NCI-H1694 (cell line): ENCODE measurements around the gene CACNA2D4.

Experiments
- DNase-seq: peaks from one replicate; lab custom pipeline; 2025; lab: John Stamatoyannopoulos, UW

CACNA2D4 gene

DNA sequence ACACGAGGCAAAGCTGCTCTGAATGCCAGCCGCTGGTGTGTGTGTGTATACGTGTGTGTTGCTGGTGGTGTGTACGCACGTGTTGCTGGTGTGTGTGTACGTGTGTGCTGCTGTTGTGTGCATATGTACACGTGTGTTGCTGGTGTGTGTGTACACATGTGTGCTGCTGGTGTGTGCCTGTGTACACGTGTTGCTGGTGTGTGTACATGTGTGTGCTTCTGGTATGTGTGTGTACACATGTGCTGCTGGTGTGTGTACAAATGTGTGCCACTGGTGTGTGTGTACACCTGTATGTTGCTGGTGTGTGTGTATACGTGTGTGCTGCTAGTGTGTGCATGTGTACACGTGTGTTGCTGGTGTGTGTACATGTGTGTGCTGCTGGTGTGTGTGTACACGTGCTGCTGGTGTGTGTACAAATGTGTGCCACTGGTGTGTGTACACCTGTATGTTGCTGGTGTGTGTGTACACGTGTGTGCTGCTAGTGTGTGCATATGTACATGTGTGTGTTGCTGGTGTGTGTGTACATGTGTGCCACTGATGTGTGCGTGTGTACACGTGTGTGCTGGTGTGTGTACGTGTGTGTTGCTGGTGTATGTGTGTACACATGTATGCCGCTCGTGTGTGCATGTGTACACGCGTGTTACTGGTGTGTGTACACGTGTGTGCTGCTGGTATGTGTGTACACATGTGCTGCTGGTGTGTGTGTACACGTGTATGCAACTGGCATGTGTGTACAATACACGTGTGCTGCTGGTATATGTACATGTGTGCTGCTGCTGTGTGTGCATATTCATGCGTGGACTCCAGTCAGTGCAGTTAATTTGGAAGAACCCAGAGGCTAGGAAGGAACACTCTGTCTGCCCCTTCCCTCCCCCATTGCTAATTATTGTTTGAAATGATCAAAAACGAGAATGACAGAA lies 47.2 kb downstream of the CACNA2D4 start:
- no peak for DNase-seq

DNA sequence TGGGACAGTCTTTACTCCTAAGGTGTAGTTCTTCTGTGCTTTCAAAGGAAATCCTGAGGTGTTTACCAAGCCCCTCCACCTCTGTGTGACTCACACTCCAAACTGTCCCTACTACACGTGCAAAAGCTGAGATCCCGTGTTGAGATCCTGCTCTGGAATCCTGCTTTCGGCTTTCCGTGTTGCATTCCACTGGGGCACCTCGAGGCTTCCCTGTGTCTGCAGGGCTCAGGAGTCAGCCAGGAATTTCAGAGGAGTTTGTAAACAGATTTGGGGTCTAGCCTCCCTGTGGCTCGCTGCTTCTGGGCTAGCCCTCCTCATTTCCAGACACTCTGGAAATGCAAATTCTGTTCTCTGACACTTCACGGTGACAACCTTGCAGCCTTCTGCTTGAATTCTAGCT lies 48.4 kb downstream of the CACNA2D4 start:
- DNase-seq = no peak

DNA sequence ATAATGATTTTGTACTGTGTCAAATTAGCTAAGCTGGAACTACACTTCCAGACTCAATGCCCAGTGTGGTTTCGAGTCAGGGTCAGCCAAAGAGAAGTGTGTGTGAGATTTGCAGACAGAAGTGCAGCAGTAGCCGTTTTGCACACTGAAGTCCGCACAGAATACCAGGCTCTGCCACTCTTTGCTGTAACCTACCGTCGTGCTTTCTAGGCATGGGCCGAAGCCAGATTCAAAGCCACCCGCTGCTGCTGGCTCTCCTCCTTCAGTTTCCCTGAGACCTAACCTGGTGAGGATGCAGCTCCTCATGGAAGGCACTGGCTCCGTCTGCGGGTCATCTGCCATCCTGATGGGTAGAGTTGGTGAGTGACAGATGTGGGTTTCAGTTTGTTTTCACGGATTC lies 49.3 kb downstream of the CACNA2D4 start:
- DNase-seq = no peak

DNA sequence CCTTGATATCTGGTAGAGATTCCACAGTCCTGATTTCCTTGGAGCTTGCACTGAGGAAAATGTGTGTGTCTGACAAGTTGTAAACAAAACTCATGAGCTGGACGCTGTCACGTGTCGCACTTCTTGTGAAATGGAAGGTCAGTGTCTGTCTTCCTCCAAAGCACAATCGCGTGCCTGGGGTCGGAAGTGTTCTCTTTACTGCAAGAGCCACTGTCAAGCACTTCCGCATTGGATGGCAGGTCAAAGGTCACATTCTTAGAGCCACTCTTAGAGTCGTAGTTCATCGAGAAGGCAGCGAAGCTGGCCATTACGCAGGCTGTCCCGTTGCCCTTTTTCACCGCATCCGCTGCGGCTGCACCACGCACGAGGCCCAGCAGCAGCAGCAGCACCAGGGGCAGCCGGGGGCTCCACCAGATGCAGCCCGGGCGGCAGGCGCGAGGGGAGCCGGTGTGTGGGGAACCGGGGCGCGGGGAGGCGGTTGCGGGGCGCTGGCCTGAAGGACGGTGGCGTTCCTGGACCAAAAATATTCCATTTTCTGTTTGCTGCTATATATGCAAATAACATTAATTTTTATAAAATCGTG lies 53.1 kb downstream of the CACNA2D4 start:
- no peak for DNase-seq

DNA sequence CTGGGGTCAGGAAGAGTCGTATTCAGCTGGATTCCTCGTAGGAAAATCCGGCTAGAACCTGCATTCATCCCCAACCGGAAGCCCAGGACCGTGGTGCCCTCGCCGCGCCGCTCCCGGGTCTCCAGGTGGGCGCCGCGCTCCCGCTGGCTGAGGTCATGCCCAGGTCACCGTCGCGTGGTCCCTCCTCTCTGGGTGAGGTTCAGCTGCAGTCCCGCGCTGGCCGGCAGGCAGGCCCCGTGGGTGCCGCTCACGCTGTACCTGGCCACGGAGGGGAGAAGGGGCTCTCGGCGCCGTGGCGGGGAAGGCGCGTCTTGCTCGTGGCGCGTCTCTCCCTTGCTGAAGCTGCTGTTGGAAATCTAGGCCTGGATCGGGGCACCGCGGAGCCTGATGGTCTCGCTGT lies 53.6 kb downstream of the CACNA2D4 start:
- no peak for DNase-seq

DNA sequence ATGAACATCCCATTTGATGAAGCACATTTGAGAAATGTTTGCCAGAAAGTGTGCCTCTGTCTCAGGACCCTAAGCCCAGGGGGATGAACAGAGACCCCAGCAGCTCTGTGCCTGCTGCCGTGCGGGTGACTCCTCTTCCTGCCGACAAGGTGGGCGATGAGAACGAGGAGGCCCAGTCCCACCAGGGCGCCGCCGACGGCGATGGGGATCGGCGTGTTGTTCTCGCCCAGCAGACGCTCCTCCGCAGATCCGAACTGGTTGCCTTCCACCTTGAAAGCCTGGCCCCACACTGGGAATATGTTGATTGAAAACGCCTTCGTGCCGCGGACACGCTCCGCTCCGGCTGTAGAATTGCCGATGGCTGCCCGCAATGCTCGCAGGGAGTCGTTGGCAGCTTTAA lies 54.0 kb downstream of the CACNA2D4 start:
- DNase-seq = no peak

DNA sequence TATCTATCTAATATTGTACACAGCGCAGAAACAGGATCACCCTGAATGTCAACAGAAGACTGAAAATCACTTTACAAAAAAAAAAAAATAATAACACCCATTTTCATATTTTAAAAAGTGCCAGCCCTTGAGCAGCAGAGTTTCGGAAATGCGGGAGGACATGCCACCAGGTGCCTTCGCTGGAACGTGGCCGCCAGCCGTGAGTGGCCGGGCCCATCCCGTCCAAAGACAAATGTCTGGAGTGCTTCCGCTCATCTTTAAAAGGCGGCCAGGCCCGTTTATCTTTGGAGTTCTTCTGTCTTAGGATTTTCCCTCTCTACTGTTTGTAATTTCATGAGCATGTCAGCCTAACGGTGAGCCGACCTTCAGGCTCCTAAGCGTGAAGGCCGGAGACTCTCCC lies 54.6 kb downstream of the CACNA2D4 start:
- DNase-seq = no peak

DNA sequence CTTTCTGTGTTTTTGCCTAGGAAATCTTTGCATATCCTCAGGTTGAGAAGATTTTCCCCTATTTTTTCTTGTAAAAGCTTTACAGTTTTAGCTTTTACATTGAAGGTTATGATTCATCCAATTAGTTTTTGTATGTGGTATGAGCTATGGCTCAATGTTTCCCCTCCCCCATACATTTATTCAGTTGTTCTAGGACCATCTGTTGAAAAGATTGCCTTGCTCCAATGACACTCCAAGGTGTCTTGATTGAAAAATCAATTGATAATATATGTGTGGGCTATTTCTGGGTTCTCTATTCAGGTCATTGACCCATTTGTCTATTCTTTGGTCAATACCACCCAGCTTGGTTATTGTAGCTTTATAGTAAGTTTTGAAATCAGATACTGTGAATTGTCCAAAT lies 55.5 kb downstream of the CACNA2D4 start:
- DNase-seq = no peak

DNA sequence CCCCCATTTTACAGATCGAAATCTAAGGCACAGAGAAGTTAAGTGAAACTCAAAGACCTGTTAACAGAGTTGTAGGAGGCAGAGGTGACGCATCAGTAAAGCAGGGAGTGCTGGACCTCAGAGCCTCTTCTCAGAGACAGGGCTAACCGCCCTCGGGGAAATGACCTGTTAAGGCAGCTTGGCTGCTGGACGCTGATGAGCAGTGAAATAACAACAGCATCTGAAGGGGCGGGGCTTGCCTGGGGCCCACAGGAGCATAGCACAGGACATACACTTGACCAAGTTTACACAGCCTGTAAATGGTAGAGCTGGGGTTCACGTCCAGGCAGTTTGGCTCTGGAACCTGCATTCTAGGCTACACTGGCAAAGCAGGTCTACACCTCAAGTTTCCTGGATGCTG lies 58.8 kb downstream of the CACNA2D4 start:
- no peak for DNase-seq

DNA sequence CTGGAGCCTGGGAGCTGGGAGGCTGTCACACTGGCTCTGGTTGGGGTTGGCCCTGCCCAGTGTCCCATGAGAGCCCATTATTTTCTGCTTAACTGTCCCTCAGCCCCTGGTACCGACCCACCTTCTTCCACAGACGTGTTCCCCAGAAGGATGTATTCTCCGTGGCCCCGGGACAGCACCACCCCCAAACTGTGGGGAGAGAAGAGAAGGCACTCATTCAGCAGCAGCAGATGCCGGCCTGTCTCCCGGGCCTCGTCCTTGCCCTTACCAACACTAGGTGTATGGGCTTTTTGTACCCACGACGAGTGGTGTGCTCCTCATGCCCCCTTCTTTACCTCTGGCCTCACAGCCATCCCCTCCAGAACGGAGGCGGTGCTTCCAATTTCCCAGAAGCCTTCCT lies 60.0 kb downstream of the CACNA2D4 start:
- DNase-seq = no peak

DNA sequence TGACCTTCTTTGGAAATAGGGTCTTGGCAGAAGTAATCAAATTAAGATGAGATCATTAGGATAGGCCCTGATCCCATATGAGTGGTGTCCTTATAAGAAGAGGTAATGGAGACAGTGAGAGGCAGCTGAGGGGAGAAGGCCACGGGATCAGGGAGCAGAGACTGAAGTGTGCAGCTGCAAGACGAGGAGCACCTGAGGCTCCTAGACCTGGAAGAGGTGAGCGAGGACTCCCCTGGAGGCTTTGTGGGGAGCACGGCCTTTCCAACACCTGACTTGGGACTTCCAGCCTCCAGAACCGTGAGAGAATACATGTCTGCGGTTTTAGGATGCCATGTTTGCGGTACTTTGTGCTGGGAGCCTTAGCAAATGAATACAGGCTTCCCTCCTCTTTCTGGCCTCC lies 60.6 kb downstream of the CACNA2D4 start:
- no peak for DNase-seq

DNA sequence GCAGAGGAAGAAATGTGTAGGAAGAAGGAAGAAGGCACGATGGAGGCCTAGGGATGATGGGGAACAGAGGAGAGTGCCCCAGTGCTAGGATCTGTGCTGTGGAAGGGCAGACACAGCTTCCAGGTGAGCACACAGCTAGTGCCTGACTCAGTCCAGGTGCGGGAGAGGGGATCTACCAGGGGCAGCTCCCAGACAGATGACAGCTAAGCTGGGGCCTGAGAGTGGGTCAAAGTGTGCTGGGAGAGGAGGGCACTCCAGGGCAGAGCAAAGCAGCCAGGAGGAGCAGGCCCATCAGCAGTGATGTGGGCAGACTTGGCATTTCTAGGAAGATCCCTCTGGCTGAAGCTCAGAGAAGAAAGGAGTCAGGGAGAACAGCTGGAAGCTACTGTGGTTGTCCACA lies 61.4 kb downstream of the CACNA2D4 start:
- no peak for DNase-seq

DNA sequence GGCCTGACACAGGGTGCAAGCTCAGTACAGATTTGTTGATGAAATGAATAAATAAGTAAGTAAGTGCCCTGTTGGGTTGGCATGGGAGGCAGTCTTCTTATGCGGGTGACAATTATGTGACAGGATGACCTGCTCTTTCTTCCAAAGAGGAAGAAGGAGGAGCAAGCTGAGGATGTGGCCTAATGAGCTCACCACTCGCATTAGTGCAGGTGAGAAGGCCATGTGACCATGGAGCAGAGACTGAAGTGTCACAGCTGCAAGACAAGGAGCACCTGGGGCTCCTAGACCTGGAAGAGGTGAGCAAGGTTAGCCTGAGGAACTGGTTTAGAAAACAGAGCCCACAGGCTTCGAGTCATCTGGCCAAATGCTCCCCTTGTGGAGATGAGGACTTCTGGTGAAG lies 63.2 kb downstream of the CACNA2D4 start:
- DNase-seq = no peak

DNA sequence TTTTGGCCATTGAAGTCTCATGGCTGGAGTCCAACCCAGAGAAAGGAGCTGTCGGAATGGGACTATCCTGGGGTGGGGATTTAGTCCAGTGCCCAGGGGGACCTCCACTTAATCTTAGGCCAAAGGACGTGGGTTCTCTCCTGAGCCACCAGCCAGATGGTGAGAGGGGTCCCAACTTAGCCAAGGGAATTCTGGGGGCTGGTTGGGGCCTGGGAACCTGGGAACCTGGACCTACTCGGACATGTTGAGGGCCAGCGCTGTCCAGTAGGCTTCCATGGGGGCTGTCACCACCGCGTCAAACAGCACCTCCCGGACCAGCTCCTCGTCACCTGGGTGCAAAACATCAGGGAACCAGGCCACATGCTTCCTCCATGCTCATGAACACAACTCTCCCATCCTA lies 64.7 kb downstream of the CACNA2D4 start:
- no peak for DNase-seq

DNA sequence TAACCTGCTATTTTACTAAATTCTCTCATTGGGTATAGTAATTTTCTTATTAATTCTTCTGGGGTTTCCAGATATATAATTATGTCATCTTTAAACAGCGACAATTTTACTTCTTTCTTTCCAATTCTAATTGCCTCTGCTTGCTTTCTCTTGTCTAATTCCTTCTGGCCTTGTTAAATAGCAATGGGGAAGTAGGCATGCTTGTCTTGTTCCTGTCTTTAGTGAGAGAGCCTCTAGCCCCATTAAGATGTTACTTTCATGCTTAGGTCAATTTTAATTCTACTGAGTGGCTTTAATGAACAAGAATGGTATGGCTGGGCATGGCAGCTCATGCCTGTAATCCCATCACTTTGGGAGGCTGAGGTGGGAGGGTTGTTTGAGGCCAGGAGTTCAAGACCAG lies 66.4 kb downstream of the CACNA2D4 start:
- no peak for DNase-seq

DNA sequence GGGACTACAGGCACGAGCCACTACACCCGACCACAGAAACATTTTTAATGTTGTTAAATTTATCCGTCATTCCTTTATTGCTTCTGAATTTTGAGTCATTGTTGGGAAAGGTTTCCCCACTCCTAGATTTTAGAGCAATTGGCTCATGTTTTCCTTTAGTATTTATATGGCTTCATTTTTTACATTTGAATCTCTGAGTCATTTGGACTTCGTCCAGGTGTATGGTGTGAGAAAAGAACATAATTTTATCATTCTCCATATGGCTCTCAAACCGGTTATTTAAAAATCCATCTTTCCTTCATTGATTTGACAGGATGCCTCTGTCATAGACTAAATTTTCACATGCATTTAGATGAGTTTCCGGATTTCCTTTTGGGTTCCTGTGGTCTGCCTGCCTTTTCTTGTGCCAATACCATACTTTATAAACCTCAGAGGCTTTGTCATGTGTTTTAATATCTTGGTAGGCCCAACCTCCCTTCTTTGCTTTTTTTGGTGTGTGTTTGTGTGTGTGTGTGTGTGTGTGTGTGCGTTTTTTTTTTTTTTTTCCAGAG lies 67.2 kb downstream of the CACNA2D4 start:
- peak; percentile 86 for DNase-seq

DNA sequence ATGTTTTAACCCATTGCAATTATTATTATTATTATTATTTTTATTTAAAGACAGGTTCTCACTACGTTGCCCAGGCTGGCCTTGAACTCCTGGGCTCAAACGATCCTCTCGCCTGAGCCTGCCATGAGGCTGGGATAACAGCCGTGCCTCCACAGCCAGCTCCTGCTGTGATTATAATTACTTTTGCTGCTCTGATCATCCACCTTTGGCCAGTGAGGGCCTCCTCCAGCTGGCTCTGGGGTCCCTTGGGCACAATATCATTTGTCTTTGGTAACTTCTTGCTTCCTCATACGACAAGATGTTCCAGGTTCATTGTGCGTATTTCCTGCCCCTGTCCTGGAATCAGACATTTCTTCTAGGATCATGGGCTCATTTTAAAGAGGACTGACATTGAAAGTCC lies 69.7 kb downstream of the CACNA2D4 start:
- DNase-seq = peak; percentile 24

DNA sequence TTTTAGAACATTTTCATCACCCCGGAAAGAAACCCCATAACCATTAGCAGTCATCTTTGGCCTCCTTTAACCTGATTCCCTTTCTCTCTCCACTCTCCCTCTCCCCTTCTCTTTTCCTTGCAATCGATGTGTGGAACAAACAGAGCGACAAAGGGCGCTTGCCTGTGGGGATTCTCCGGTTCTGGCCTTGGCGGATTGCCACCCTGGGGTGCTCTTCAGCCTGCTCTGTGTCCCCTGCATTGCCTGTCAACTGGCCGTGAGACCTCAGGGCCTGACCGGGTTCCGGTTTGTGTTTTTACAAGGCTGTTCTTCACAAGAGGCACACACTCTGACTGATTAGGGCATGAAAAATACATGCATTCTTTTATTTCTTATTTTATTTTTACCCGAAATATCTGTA lies 70.3 kb downstream of the CACNA2D4 start:
- DNase-seq = no peak

DNA sequence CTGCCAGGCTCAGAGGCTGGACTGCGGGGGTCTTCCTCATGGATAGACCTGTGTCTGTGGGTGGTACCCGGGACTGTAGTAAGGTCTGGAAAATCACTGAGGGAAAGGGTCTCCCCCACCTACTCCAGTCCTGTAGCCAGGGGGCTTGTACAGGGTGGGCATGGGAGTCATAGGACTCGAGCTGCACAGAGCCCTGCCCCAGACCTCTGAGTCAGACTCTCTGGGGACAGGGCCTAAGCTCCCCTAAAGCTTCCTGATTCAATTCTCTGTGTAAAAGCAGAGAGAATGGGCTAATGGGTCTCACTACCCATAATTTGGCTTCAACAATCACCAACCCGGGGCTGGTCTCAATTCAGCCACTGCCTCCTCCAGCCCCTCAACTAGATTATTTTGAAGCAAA lies 71.0 kb downstream of the CACNA2D4 start:
- no peak for DNase-seq

DNA sequence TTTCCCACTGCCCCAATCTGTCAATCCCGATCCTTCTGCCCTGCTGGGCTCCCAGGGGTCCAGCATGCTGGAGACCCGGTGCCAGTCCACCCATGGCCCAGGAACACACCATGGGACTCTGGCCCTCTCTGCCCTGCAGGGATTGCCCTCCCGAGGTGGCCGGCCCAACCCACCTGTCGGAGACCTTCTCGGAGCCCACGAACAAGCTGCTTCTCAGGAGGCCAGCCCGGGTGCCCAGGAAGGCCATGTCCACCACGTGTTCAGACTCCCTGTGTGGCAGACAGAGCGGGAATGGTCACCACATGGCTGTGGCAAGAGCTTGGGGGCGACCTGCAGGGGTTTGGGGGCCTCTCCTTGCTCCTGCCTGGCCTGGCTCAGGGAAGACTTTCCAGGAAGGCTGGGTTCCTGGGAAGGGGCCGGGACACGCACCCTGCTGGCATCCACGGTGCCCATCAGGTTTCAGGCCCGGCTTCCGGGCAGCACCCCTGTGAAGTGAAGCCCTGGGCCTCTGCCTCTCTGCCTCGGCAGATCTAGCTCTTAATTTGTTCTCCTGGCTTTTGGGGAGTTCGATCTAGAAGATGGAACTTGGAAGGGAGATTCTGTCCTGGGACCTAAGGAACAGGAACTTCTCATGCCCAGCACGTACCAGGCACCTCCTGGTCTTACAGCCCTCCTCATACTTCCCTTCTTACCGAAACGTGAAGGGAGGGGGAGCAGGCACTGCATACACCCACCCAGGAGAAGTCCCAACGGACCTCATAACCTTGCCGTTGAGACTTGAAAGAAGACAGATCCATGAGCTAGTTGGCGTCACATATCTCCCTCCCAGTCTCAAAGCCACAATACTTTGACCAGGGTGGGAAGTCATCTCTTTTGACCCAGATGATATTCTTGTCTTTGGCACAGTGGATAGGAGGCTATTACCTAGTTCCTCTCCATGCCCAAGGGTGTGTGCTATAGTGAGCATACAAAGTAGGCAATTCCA lies 71.7 kb downstream of the CACNA2D4 start:
- no peak for DNase-seq

DNA sequence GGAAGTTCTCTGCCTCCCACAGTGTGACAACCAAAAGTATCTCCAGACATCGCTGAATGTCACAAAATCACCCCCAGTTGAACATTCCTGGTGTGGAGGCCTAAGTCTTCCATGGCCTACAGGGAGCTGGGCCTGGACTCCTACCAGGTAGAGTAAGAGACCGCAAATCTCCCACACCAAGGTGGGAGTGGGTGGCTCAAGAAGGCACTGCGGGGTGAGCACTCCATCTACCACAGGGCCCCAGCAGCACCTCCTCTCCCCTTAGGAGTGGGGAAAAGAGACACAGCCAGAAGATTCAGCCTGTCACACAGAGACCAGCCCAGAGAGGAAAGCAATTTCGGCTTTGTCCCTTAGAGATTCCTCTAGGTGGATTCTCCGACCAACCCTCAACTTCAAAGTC lies 72.6 kb downstream of the CACNA2D4 start:
- no peak for DNase-seq

DNA sequence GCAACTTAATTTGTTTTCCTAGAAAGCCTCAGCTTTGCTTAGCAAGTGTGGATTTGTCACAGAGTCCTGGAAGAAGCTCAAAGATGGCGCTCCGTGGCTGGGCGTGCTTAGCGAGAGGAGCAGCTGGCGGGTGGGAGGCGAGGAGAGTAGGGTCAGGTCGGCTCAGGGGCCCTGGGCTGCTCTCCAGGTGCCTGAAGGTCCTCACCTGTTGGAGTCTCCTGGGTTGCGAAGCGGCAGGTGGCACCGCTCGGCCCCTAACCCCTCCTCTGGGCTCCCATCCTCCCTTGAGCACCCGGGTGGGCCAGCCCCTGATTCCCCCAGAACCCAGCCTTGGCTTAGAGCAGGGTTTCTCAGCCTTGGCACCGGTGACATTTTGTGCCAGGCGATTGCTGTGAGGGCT lies 73.0 kb downstream of the CACNA2D4 start:
- no peak for DNase-seq
